HepG2 (cell line): Measurements from ENCODE around the gene NT5C3B. TPM values are rescaled to one million over a fixed set of nuclear protein-coding genes. Genes with fewer than 3 reads are reported as not detected.

ENCODE experiments used
- ETV5 ChIP-seq: IDR thresholded peaks from 2 replicates; pipeline ENCODE4 v1.6.1; 2018; ENCODE audit warnings: missing biosample characterization, missing genetic modification reagents, inconsistent platforms, borderline replicate concordance
- FOXP4 ChIP-seq: sonication (generic); formaldehyde crosslinking; IDR thresholded peaks from 2 replicates; pipeline ENCODE4 v1.4.0; 2020; ENCODE audit warnings: missing genetic modification reagents
- HNRNPLL ChIP-seq: fragments of 200-400 bp; formaldehyde crosslinking; IDR thresholded peaks from 2 replicates; pipeline ENCODE4 v1.6.1; 2017; ENCODE audit warnings: mild to moderate bottlenecking, low read depth, low read length; ENCODE audit not compliant: poor library complexity, severe bottlenecking
- KDM5B ChIP-seq: sonication (generic); formaldehyde crosslinking; IDR thresholded peaks from 2 replicates; pipeline ENCODE4 v1.4.0; 2020; ENCODE audit warnings: missing genetic modification reagents, mild to moderate bottlenecking, borderline replicate concordance
- MEIS1 ChIP-seq: sonication (generic); formaldehyde crosslinking; IDR thresholded peaks from 2 replicates; pipeline ENCODE4 v1.9.0; 2021; ENCODE audit warnings: mild to moderate bottlenecking, missing genetic modification reagents, moderate library complexity, borderline replicate concordance
- MIER2 ChIP-seq: IDR thresholded peaks from 2 replicates; pipeline ENCODE4 v1.6.1; 2016; ENCODE audit warnings: missing biosample characterization, missing genetic modification reagents
- NR2F1 ChIP-seq, 2 experiments: fragments of 450-650 bp in 1 of 2; formaldehyde crosslinking in 1 of 2; IDR thresholded peaks; 2 replicates each; pipeline versions ENCODE4 v1.5.0 to v1.6.1; 2016 to 2020; ENCODE audit warnings: mild to moderate bottlenecking in 1 of 2, missing compliant biosample characterization in 1 of 2, missing genetic modification reagents in 1 of 2, moderate library complexity in 1 of 2
- SAFB2 ChIP-seq: sonication (generic); formaldehyde crosslinking; IDR thresholded peaks from 2 replicates; pipeline ENCODE4 v1.5.1; 2020; ENCODE audit warnings: missing genetic modification reagents, low read depth, mild to moderate bottlenecking, borderline replicate concordance
- SIN3A ChIP-seq: IDR thresholded peaks from 2 replicates; pipeline ENCODE4 v1.6.1; 2011; ENCODE audit warnings: low read depth, mild to moderate bottlenecking, control low read depth, low read length, borderline replicate concordance
- STAT6 ChIP-seq: sonication (generic); formaldehyde crosslinking; IDR thresholded peaks from 2 replicates; pipeline ENCODE4 v1.4.0; 2020; ENCODE audit warnings: missing genetic modification reagents, mild to moderate bottlenecking, borderline replicate concordance
- TRAFD1 ChIP-seq: sonication (generic); formaldehyde crosslinking; IDR thresholded peaks from 2 replicates; pipeline ENCODE4 v1.5.1; 2020; ENCODE audit warnings: missing genetic modification reagents, mild to moderate bottlenecking, borderline replicate concordance
- ZBTB21 ChIP-seq: sonication (generic); formaldehyde crosslinking; IDR thresholded peaks from 2 replicates; pipeline ENCODE4 v1.4.0; 2020; ENCODE audit warnings: missing genetic modification reagents
- ZFP91 ChIP-seq: sonication (generic); formaldehyde crosslinking; IDR thresholded peaks from 2 replicates; pipeline ENCODE4 v1.9.0; 2022; ENCODE audit warnings: missing genetic modification reagents, mild to moderate bottlenecking, borderline replicate concordance
- ZNF160 ChIP-seq: sonication (generic); formaldehyde crosslinking; IDR thresholded peaks from 2 replicates; pipeline ENCODE4 v1.8.0; 2022; ENCODE audit warnings: mild to moderate bottlenecking, inconsistent platforms, missing genetic modification reagents
- ZNF207 ChIP-seq: fragments of 450-650 bp; IDR thresholded peaks from 2 replicates; pipeline ENCODE4 v1.6.1; 2016; ENCODE audit warnings: antibody characterized with exemption, borderline replicate concordance
- ZNF615 ChIP-seq: sonication (generic); formaldehyde crosslinking; IDR thresholded peaks from 2 replicates; pipeline ENCODE4 v1.5.0; 2020; ENCODE audit warnings: mild to moderate bottlenecking, missing genetic modification reagents, borderline replicate concordance
- ZNF703 ChIP-seq: sonication (generic); formaldehyde crosslinking; IDR thresholded peaks from 2 replicates; pipeline ENCODE4 v1.5.1; 2020; ENCODE audit warnings: missing genetic modification reagents, mild to moderate bottlenecking, moderate library complexity, borderline replicate concordance
- ZNF761 ChIP-seq: sonication (generic); formaldehyde crosslinking; conservative IDR thresholded peaks from 2 replicates; pipeline ENCODE4 v1.4.0; 2020; ENCODE audit warnings: mild to moderate bottlenecking, missing genetic modification reagents
- ZNF775 ChIP-seq: sonication (generic); formaldehyde crosslinking; IDR thresholded peaks from 2 replicates; pipeline ENCODE4 v1.4.0; 2020; ENCODE audit warnings: missing genetic modification reagents, mild to moderate bottlenecking, moderate library complexity, borderline replicate concordance
- polyA plus RNA-seq, 8 experiments: library from polyadenylated mRNA; depleted of rRNA in 3 of 8; stranded (reverse) in 7 of 8; unstranded in 1 of 8; fragments of >200 nt; fragmentation: Illumina TruSeq in 4 of 8; extraction: Trizol in 4 of 8; gene quantifications; 2 replicates each; pipeline versions ENCODE4 v1.2.1 to v1.2.3, GENCODE V29; 2011 to 2016; ENCODE audit warnings: low read depth in 4 of 8, missing spikeins in 1 of 8, mixed read lengths in 1 of 8; ENCODE audit not compliant: insufficient read depth in 1 of 8
- total RNA-seq, 5 experiments: library from RNA; depleted of rRNA; stranded (reverse); fragments of >200 nt; fragmentation: Illumina TruSeq; extraction: Trizol; gene quantifications; 2 replicates each; pipeline ENCODE4 v1.2.3, GENCODE V29; 2016; ENCODE audit warnings: low read depth in 1 of 5

The NT5C3B gene
- total and polyA plus RNA-seq, 2 of the 13 experiments (the other 11 are each of a cell fraction or from before 2014, with no cell fraction given): 104 to 126 TPM

- TF ChIP-seq HNRNPLL (no peak), ZNF207 (no peak), FOXP4 (0 out of 2 replicates have a peak, but pooled peaks have one; percentile 20), NR2F1 (CRISPR knock-in tag; IDR thresholded peaks at IDR 0.05) (peak in 1 of 2 experiments; percentile 9; a peak in 1 of 4 replicates), ZNF703 (CRISPR knock-in tag) (no peak), MEIS1 (CRISPR knock-in tag) (peak; percentile 52; the same call in 1 of the 2 replicates), ZNF761 (0 out of 2 replicates have a peak, but pooled peaks have one; percentile 59), ZBTB21 (CRISPR knock-in tag) (no peak), STAT6 (no peak), ZFP91 (CRISPR knock-in tag) (peak; percentile 17; the same call in 1 of the 2 replicates), SAFB2 (no peak), KDM5B (CRISPR knock-in tag) (peak; percentile 75; the same call in 1 of the 2 replicates), MIER2 (CRISPR knock-in tag) (peak; percentile 33; the same call in 1 of the 2 replicates), ZNF160 (CRISPR knock-in tag) (peak; percentile 27; the same call in 1 of the 2 replicates), ZNF775 (CRISPR knock-in tag) (no peak), TRAFD1 (no peak; the same call in 1 of the 2 replicates), ZNF615 (CRISPR knock-in tag) (no peak), SIN3A (no peak), ETV5 (CRISPR knock-in tag) (peak; percentile 42; the same call in 1 of the 2 replicates)
These were observed 34.4 kb downstream of the NT5C3B start (continued) for GRCh38 chr17:41801374-41802271.
